Measurements from ENCODE around the gene HTT.

GRCh38 chr4:3235030-3235345 is 160.5 kb downstream of the HTT start:
- no peak for TF ChIP-seq POLR2A (IDR thresholded peaks at IDR 0.05)
- no peak for TF ChIP-seq CTCF (IDR thresholded peaks at IDR 0.05)
